ENCODE measurements around the gene AHCYL1.

The AHCYL1 gene

GRCh38 chr1:109996476-109996875 is 11.9 kb downstream of the AHCYL1 start:
- Mint-ChIP-seq H3K27ac (no peak overlapping the region), H3K9me3 (no peaks in the 10 kb centered on the region), H3K36me3 (ENCODE audit: low read depth) (peaks cover 6% of the 10 kb centered on the region), H3K4me3 (no peak overlapping the region), H3K4me1 (ENCODE audit: low read depth) (peaks cover 10% of the 10 kb centered on the region), H3K27me3 (ENCODE audit: low read depth) (no peaks in the 10 kb centered on the region)
- DNase-seq (ENCODE audit: low spot score) = no peak

- H3K27ac Mint-ChIP-seq = no peak overlapping the region
- peaks cover 6% of the 10 kb centered on the region for H3K36me3 Mint-ChIP-seq (ENCODE audit: low read depth)
- H3K9me3 Mint-ChIP-seq = no peaks in the 10 kb centered on the region
- H3K4me3 Mint-ChIP-seq = no peak overlapping the region
- peaks cover 9% of the 10 kb centered on the region for H3K4me1 Mint-ChIP-seq (ENCODE audit: low read depth)
- no peaks in the 10 kb centered on the region for H3K27me3 Mint-ChIP-seq (ENCODE audit: low read depth)
- DNase-seq (ENCODE audit: low spot score) = no peak
These were observed 12.8 kb downstream of the AHCYL1 start for GRCh38 chr1:109997204-109997866.

- Mint-ChIP-seq H3K4me3 (no peak overlapping the region), H3K9me3 (no peaks in the 10 kb centered on the region), H3K36me3 (ENCODE audit: low read depth) (peaks cover 6% of the 10 kb centered on the region), H3K27me3 (ENCODE audit: low read depth) (no peaks in the 10 kb centered on the region), H3K4me1 (ENCODE audit: low read depth) (peaks cover 12% of the 10 kb centered on the region), H3K27ac (no peak overlapping the region)
- no peak for DNase-seq (ENCODE audit: low spot score)
These were observed 13.3 kb downstream of the AHCYL1 start for GRCh38 chr1:109997867-109998229.

GRCh38 chr1:110002695-110003094 is 18.1 kb downstream of the AHCYL1 start:
- no peaks in the 10 kb centered on the region for H3K27me3 Mint-ChIP-seq (ENCODE audit: low read depth)
- H3K4me1 Mint-ChIP-seq (ENCODE audit: low read depth) = peaks cover 27% of the 10 kb centered on the region
- H3K4me3 Mint-ChIP-seq = no peak overlapping the region
- H3K36me3 Mint-ChIP-seq (ENCODE audit: low read depth) = peaks cover 6% of the 10 kb centered on the region
- H3K27ac Mint-ChIP-seq = no peak overlapping the region
- no peaks in the 10 kb centered on the region for H3K9me3 Mint-ChIP-seq
- DNase-seq (ENCODE audit: low spot score) = no peak

- Mint-ChIP-seq H3K4me3 (peak overlapping the region; percentile 28), H3K9me3 (no peaks in the 10 kb centered on the region), H3K27ac (peak overlapping the region; percentile 27), H3K4me1 (ENCODE audit: low read depth) (peaks cover 27% of the 10 kb centered on the region), H3K36me3 (ENCODE audit: low read depth) (peaks cover 6% of the 10 kb centered on the region), H3K27me3 (ENCODE audit: low read depth) (no peaks in the 10 kb centered on the region)
- peak; percentile 49 for DNase-seq (ENCODE audit: low spot score)
These were observed 19.3 kb downstream of the AHCYL1 start for GRCh38 chr1:110003747-110004428.

GRCh38 chr1:110004583-110004982 is 20.0 kb downstream of the AHCYL1 start:
- H3K4me3 Mint-ChIP-seq = no peak overlapping the region
- no peaks in the 10 kb centered on the region for H3K9me3 Mint-ChIP-seq
- H3K27ac Mint-ChIP-seq = no peak overlapping the region
- H3K27me3 Mint-ChIP-seq (ENCODE audit: low read depth) = no peaks in the 10 kb centered on the region
- peaks cover 24% of the 10 kb centered on the region for H3K4me1 Mint-ChIP-seq (ENCODE audit: low read depth)
- peaks cover 10% of the 10 kb centered on the region for H3K36me3 Mint-ChIP-seq (ENCODE audit: low read depth)
- no peak for DNase-seq (ENCODE audit: low spot score)

GRCh38 chr1:110005971-110006370 is 21.4 kb downstream of the AHCYL1 start:
- Mint-ChIP-seq H3K27me3 (ENCODE audit: low read depth) (no peaks in the 10 kb centered on the region), H3K9me3 (no peaks in the 10 kb centered on the region), H3K4me1 (ENCODE audit: low read depth) (peaks cover 24% of the 10 kb centered on the region), H3K4me3 (no peak overlapping the region), H3K27ac (no peak overlapping the region), H3K36me3 (ENCODE audit: low read depth) (peaks cover 19% of the 10 kb centered on the region)
- no peak for DNase-seq (ENCODE audit: low spot score)

GRCh38 chr1:110006516-110006915 is 22.0 kb downstream of the AHCYL1 start:
- peaks cover 23% of the 10 kb centered on the region for H3K36me3 Mint-ChIP-seq (ENCODE audit: low read depth)
- peaks cover 26% of the 10 kb centered on the region for H3K4me1 Mint-ChIP-seq (ENCODE audit: low read depth)
- no peak overlapping the region for H3K4me3 Mint-ChIP-seq
- H3K9me3 Mint-ChIP-seq = no peaks in the 10 kb centered on the region
- H3K27ac Mint-ChIP-seq = no peak overlapping the region
- DNase-seq (ENCODE audit: low spot score) = no peak
- no peaks in the 10 kb centered on the region for H3K27me3 Mint-ChIP-seq (ENCODE audit: low read depth)

- Mint-ChIP-seq H3K4me1 (ENCODE audit: low read depth) (peaks cover 29% of the 10 kb centered on the region), H3K4me3 (no peak overlapping the region), H3K27me3 (ENCODE audit: low read depth) (no peaks in the 10 kb centered on the region), H3K27ac (no peak overlapping the region), H3K9me3 (no peaks in the 10 kb centered on the region), H3K36me3 (ENCODE audit: low read depth) (peaks cover 29% of the 10 kb centered on the region)
- no peak for DNase-seq (ENCODE audit: low spot score)
These were observed 22.7 kb downstream of the AHCYL1 start for GRCh38 chr1:110007046-110007830.

GRCh38 chr1:110008971-110009565 is 24.5 kb downstream of the AHCYL1 start:
- no peaks in the 10 kb centered on the region for H3K27me3 Mint-ChIP-seq (ENCODE audit: low read depth)
- no peak overlapping the region for H3K4me3 Mint-ChIP-seq
- H3K9me3 Mint-ChIP-seq = no peaks in the 10 kb centered on the region
- no peak overlapping the region for H3K27ac Mint-ChIP-seq
- H3K36me3 Mint-ChIP-seq (ENCODE audit: low read depth) = peaks cover 32% of the 10 kb centered on the region
- peaks cover 14% of the 10 kb centered on the region for H3K4me1 Mint-ChIP-seq (ENCODE audit: low read depth)
- DNase-seq (ENCODE audit: low spot score) = no peak

- peaks cover 4% of the 10 kb centered on the region for H3K4me1 Mint-ChIP-seq (ENCODE audit: low read depth)
- H3K27ac Mint-ChIP-seq = peak overlapping the region; percentile 16
- no peak overlapping the region for H3K4me3 Mint-ChIP-seq
- peaks cover 45% of the 10 kb centered on the region for H3K36me3 Mint-ChIP-seq (ENCODE audit: low read depth)
- no peak for DNase-seq (ENCODE audit: low spot score)
- no peaks in the 10 kb centered on the region for H3K27me3 Mint-ChIP-seq (ENCODE audit: low read depth)
- no peaks in the 10 kb centered on the region for H3K9me3 Mint-ChIP-seq
These were observed 27.0 kb downstream of the AHCYL1 start for GRCh38 chr1:110011527-110012041.

GRCh38 chr1:110012100-110012780 is 27.7 kb downstream of the AHCYL1 start:
- Mint-ChIP-seq H3K27me3 (ENCODE audit: low read depth) (no peaks in the 10 kb centered on the region), H3K36me3 (ENCODE audit: low read depth) (peaks cover 48% of the 10 kb centered on the region), H3K9me3 (no peaks in the 10 kb centered on the region), H3K4me3 (no peak overlapping the region), H3K27ac (peak overlapping the region; percentile 14), H3K4me1 (ENCODE audit: low read depth) (peaks cover 4% of the 10 kb centered on the region)
- DNase-seq (ENCODE audit: low spot score) = no peak

GRCh38 chr1:110017792-110018191 is 33.2 kb downstream of the AHCYL1 start:
- Mint-ChIP-seq H3K4me3 (no peak overlapping the region), H3K9me3 (no peaks in the 10 kb centered on the region), H3K27me3 (ENCODE audit: low read depth) (no peaks in the 10 kb centered on the region), H3K27ac (no peak overlapping the region), H3K4me1 (ENCODE audit: low read depth) (no peaks in the 10 kb centered on the region), H3K36me3 (ENCODE audit: low read depth) (peaks cover 55% of the 10 kb centered on the region)
- DNase-seq (ENCODE audit: low spot score) = no peak

All from T-helper 2 cell treated with Interferon-gamma antibody and Interleukin-4, amounts not matched to agents 5 μg/mL and 100 μg/mL, for 36 hours (primary cell).